Astrocyte of the cerebellum (primary cell): ENCODE data around the gene PDE3B.
"Not testable (repeated sequence)": the region's sequence is repeated elsewhere in the genome, so short reads cannot be mapped to it uniquely, and the experiment has no call there.

Experiments used
- DNase-seq: peaks from one replicate; pipeline ENCODE4 v3.0.0-alpha.2; 2011; ENCODE audit warnings: low read depth
- H3K4me3 ChIP-seq: 2 replicates; pipeline ENCODE4 v1.5.1; 2011; ENCODE audit warnings: mild to moderate bottlenecking, low read depth, low read length, moderate library complexity
- in situ Hi-C: cut with HindIII; loops from 2 replicates; pipeline ENCODE4 v1.10.0; 2017; ENCODE audit warnings: low sequenced_read_pairs
- TF ChIP-seq, protein P1 (sequence below): IDR thresholded peaks from 2 replicates; pipeline ENCODE4 v1.5.1; 2012; ENCODE audit warnings: low read length, low read depth, moderate library complexity, mild to moderate bottlenecking; ENCODE audit errors: missing control alignments

The PDE3B gene

GRCh38 chr11:14645985-14646900 is 2.6 kb downstream of the PDE3B start:
- TF ChIP-seq, protein P1, sequence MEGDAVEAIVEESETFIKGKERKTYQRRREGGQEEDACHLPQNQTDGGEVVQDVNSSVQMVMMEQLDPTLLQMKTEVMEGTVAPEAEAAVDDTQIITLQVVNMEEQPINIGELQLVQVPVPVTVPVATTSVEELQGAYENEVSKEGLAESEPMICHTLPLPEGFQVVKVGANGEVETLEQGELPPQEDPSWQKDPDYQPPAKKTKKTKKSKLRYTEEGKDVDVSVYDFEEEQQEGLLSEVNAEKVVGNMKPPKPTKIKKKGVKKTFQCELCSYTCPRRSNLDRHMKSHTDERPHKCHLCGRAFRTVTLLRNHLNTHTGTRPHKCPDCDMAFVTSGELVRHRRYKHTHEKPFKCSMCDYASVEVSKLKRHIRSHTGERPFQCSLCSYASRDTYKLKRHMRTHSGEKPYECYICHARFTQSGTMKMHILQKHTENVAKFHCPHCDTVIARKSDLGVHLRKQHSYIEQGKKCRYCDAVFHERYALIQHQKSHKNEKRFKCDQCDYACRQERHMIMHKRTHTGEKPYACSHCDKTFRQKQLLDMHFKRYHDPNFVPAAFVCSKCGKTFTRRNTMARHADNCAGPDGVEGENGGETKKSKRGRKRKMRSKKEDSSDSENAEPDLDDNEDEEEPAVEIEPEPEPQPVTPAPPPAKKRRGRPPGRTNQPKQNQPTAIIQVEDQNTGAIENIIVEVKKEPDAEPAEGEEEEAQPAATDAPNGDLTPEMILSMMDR, result no peak
- no peak overlapping the region for H3K4me3 ChIP-seq
- DNase-seq, result no peak
- in situ Hi-C loops, result no loop called here

- in situ Hi-C loops, result no loop called here
- H3K4me3 ChIP-seq, result no peak overlapping the region
- TF ChIP-seq, protein P1, result no peak
- no peak for DNase-seq
Observed at GRCh38 chr11:14650064-14650463, 6.5 kb downstream of the PDE3B start.

- H3K4me3 ChIP-seq, result no peak overlapping the region
- no peak for DNase-seq
- TF ChIP-seq, protein P1, result no peak
- in situ Hi-C loops, result no loop called here
Observed at GRCh38 chr11:14653090-14653489, 9.5 kb downstream of the PDE3B start.

DNA sequence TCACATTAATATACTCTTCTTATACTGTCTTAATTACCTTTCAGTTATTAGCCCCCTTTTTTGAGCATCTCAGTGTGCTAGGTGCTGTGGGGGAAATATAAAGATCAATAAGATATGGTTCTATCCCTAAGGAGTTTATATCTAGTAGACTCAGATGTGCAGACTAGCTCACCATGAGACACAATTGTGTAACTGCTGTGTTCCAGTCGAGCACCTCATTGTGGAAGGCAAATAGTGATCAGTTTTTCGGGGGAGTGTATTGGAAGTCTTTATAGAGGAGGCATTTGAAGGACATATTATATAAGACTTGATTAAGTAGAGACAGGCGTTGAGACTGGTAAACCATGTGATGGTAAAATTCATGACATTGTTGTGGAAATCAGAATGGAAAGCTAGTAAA is 11.8 kb downstream of the PDE3B start:
- no peak overlapping the region for H3K4me3 ChIP-seq
- TF ChIP-seq, protein P1, result no peak
- DNase-seq, result no peak
- in situ Hi-C loops, result no loop called here

DNA sequence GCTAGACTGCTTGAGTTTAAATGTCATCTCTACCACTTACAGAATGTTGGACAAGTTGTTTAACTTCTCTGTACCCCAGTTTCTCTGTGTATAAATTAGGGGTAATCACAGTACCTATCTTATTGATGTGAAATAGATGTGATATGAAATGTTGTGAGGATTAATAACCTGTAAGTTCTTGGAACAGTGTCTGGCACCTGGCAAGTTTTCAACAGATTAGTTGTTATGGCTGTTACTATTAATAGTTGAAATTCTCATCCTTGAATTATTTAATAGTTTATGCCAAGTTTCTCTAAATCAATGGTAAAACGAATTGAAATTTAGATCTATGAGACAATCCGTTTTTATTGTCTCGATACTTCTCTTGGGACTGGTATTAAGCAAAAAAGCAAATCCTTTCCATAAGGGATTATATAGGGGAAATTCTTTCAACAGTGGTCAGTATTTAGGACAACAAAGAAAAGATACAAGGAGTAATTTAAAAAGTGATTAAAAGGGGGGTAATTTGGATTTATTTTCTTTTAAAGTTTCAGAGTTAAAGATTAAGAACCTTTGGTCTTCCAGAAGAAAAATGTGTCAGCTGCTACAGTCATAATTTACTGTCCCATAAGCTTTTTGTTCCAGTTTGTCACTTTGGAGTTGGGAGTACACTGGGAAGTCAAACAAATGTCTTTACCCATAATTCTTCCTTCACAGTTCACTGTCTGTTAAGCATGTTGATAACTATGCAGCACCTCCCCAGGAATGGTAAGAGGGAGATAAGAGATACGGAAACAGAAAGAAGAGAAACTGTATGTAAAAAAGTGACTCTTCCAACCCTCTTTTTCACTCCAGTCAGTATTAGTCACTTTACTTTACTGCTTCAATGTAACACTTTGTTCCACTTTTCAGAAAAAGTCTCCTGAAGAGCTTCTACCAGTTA is 13.2 kb downstream of the PDE3B start:
- DNase-seq, result no peak
- H3K4me3 ChIP-seq, result no peak overlapping the region
- in situ Hi-C loops, result no loop called here
- TF ChIP-seq, protein P1, result no peak

- no peak overlapping the region for H3K4me3 ChIP-seq
- no peak for DNase-seq
- in situ Hi-C loops, result no loop called here
- TF ChIP-seq, protein P1, result no peak
Observed at GRCh38 chr11:14657841-14658240, 14.2 kb downstream of the PDE3B start.

- H3K4me3 ChIP-seq, DNase-seq, in situ Hi-C loops: not testable (repeated sequence)
Observed at GRCh38 chr11:14664926-14665325, 21.3 kb downstream of the PDE3B start.

- H3K4me3 ChIP-seq, DNase-seq, in situ Hi-C loops: not testable (repeated sequence)
Observed at GRCh38 chr11:14667329-14667728, 23.7 kb downstream of the PDE3B start.
